GM18502 (cell line): ENCODE data around the gene KLHL2.
"Not testable (repeated sequence)": the region's sequence is repeated elsewhere in the genome, so short reads cannot be mapped to it uniquely, and the experiment has no call there.

Experiments
- ATAC-seq: cut with Tn5 transposase; IDR thresholded peaks from one replicate; pipeline ENCODE4 v1.9.1; 2021; ENCODE audit warnings: mild to moderate bottlenecking; ENCODE audit not compliant: unreplicated experiment, poor library complexity

The KLHL2 gene

GRCh38 chr4:165199722-165200121 is 7.6 kb upstream of the KLHL2 start:
- no peak for ATAC-seq

- ATAC-seq = no peak
These were observed 5.6 kb upstream of the KLHL2 start for GRCh38 chr4:165201806-165202205.

- no peak for ATAC-seq
These were observed 3.6 kb upstream of the KLHL2 start for GRCh38 chr4:165203541-165204461.

DNA sequence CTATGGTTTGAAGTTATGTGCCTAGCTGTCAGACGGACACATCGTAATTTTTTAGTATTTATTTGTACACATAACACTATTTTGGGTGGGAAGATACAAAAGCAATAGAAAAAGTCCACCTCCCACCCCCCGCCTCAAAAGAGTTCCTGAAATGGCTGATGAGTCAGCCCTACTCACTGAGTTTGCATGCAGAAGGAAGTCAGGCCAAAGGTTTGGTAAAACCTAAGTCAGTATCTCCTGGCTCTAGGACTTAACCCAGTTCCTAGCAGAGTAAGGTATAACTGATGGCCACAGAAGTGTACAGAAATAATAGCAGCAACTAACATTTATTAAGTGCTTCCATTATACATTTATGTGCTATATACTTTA is 2.9 kb upstream of the KLHL2 start:
- ATAC-seq = no peak

- peak; percentile 34 for ATAC-seq
These were observed 338 bp upstream of the KLHL2 start for GRCh38 chr4:165207016-165207430.

GRCh38 chr4:165208221-165208652 is 876 bp downstream of the KLHL2 start:
- ATAC-seq = peak; percentile 32

GRCh38 chr4:165208741-165209388 is 1.5 kb downstream of the KLHL2 start:
- no peak for ATAC-seq

GRCh38 chr4:165209796-165210195 is 2.4 kb downstream of the KLHL2 start:
- no peak for ATAC-seq

GRCh38 chr4:165210566-165210965 is 3.2 kb downstream of the KLHL2 start:
- no peak for ATAC-seq

GRCh38 chr4:165212647-165213046 is 5.3 kb downstream of the KLHL2 start:
- peak; percentile 19 for ATAC-seq

DNA sequence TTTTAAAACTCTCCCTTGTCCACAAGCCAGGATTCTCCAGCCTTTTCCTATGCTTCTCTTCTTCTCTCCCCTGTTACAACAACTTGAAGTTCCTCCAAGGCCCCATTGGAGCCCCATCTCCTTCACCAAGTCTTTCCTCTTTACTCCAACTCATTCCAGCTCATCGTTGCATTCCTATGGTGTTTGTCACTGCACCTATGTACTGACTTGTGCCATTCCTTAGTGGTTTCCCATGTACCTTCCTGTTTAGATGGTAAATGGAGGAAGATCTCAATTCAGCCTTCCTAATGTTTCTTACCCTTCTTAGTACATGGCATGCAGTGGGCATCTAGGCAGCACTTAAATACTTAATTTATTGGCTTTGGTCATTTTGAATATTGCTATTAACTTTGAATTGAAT is 6.0 kb downstream of the KLHL2 start:
- ATAC-seq = not testable (repeated sequence)

DNA sequence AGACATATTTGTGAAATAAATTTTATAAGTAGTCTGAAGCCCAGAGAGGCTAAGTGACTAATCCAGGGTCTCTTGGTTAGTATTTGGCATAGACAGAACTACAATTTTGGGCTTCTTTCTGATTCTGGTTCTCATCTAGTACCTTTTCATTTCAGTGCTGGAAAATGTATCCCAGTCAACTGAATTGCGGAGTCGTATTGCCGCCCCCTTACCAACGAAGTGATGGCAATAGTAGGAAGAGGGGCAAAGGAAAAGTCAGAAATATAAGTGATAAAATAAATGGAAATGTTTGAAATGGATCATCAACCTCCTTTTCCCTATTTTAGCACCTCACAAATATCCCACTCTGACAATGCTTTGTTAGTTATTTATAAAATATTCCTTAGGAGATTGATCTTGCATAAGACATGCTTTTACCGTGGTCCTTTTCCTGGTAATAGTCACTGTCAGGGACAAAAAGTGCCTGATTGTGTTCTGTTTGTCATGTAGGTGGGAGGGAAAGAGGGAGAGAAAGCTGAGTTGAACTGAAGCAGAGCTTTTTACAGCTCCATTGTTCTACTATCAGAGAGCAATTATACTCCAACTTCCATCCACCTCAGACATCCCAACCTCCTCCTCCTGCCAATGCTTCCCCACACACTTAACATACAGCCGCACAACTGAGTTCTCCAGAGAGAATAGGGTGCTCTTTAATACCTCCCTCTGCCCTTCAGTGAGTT is 6.8 kb downstream of the KLHL2 start:
- not testable (repeated sequence) for ATAC-seq

GRCh38 chr4:165215034-165215751 is 7.8 kb downstream of the KLHL2 start:
- peak; percentile 67 for ATAC-seq

GRCh38 chr4:165215761-165216487 is 8.6 kb downstream of the KLHL2 start:
- ATAC-seq = peak; percentile 67

- ATAC-seq = no peak
These were observed 10.0 kb downstream of the KLHL2 start for GRCh38 chr4:165217325-165217724.

DNA sequence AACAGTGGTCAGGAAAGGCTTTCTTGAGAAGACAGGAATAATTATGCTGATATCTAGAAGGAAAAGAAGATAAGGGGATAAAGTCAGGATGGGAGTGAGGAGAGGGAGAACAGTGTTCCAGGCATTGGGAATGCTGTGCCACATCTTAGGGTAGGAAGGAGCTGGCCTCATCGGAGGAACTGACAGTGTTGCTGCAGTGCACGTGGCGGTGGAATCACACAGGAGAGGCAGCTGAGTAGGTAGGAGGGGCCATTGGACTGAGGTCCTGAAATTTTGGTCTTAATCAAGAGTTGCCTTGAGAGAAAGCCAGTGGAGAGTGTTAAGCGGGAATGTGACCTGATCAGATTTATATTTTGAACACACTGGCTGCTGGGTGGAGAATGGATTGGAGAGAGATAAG is 13.9 kb downstream of the KLHL2 start:
- not testable (repeated sequence) for ATAC-seq

DNA sequence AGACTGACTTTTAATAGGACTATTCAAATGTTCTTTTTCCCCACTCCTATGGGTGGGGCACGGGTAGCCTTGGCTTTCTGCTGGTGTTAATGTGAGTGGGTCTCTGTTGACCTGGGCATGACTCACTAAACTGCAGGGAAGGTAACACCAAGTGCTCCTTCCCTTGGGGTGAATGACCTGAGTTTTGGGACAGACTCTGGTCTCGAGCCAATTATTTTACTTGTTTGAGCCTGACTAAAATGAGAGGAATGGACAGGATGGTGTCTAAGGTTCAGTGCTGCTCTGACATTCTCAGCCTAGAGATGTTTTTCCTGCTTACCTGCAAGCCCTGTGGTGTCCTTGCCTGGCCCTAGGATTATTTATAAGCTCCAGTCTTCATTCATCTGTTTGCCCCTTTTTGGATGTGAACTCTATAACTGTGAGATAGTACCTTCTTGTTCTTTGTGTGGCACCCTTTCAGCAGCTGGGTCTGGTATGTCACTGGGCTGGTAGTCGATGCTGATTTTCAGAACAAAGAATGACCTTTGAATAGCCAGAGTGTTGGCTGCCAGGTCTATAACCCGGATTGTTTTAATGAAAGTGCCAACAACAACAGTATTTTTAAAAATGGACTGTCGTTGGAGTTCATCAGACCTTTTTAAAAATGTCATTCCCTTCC is 14.8 kb downstream of the KLHL2 start:
- not testable (repeated sequence) for ATAC-seq

- ATAC-seq = no peak
These were observed 15.3 kb downstream of the KLHL2 start for GRCh38 chr4:165222651-165222994.

GRCh38 chr4:165227401-165227800 is 20.0 kb downstream of the KLHL2 start:
- ATAC-seq = not testable (repeated sequence)
